ENCODE measurements around the gene TCHHL1. TPM values are rescaled to one million over a fixed set of nuclear protein-coding genes. Genes with fewer than 3 reads are reported as not detected.

The TCHHL1 gene
- total and polyA plus RNA-seq, 8 donors, result not detected

DNA sequence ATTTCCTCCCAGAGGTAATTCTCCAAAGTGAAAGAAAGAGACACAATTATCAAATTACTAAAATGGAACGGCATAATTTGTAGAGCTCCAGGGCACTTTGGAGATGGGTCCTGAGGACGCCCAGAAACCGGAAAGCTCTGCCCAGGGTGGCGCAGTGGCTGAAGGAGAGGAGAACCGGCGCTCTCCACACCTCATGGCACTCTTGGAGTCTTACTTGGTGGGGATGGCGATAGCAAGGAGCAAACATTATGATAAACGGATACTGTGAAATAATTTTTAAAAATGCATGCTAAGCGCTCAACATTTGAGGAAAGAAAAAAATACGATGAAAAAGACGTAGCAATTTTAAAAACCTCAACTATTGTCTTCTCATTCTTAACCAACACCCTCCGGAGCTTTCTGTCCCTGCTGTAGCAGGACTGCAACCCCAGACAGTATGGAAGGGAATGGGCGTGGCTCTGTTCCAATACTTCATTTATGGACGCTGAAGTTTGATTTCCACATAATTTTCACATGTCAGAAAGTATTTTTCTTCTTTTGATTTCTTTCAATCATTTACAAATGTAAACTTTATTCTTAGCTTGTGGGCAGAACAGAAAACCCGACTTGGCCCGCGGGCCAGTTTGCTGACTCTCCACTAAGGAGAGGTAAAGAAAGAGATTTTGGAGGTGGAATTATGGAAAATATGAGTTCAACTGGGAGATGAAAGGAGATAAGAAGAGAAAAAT, 53.2 kb downstream of the TCHHL1 start:
- H3K4me1 ChIP-seq, result peaks cover 17 to 87% of the 10 kb centered on the region in 2 donors
- peak in 1 of 4 donors; percentile 55 for DNase-seq

DNA sequence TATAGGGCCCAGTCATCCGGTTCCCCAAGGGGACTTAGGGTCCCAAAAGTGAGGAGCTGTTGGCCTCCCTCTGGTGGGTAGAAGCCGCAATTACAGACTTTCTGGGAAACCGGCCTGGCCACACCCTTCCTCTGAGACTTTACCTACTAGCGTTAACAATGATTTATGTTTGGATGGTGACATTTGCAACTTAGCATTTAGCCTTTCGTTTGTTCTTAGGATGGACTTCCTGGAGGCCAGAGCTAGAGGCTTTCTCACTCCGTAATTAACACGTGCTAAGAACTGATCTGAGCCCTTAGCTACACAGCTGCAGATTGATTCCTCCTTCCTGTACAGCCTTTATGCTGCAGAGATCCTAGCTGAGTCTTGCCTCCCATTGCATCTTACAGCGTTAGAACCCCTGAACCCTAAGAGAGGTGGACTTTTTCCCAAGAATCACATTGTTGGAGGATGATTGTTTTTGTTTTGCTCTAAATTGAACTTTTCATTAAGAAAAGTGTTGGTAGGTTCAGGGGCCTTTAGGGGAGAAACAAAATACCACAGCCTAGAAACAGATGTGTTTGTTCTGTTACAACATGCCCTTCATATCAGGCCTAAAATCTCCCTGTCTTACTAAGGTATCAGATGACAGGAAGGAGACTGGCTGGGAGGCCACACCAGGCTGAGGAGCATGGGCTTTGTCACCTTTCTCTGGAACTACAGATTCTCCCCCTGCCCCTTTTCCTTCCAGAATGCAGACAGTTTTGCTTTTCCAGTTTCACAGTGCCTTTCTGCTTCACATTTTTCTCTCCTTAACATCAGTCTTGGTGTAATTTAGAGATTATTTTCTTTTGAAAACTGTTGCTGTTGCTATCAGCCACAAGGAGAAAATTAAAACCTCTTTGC, 54.0 kb downstream of the TCHHL1 start:
- peak; percentile 39 for ATAC-seq
- intact Hi-C loops (cut with DNase I), result no loop called here

More for the DNA sequence above, 53.2 kb downstream of the TCHHL1 start:
- H3K4me3 ChIP-seq, result peak overlapping the region; percentile 65 to 83
- H3K9me3 ChIP-seq, result no peaks in the 10 kb centered on the region
- peak; percentile 36 for ATAC-seq
- intact Hi-C loops (cut with DNase I), result no loop called here
- TF ChIP-seq, protein P1, sequence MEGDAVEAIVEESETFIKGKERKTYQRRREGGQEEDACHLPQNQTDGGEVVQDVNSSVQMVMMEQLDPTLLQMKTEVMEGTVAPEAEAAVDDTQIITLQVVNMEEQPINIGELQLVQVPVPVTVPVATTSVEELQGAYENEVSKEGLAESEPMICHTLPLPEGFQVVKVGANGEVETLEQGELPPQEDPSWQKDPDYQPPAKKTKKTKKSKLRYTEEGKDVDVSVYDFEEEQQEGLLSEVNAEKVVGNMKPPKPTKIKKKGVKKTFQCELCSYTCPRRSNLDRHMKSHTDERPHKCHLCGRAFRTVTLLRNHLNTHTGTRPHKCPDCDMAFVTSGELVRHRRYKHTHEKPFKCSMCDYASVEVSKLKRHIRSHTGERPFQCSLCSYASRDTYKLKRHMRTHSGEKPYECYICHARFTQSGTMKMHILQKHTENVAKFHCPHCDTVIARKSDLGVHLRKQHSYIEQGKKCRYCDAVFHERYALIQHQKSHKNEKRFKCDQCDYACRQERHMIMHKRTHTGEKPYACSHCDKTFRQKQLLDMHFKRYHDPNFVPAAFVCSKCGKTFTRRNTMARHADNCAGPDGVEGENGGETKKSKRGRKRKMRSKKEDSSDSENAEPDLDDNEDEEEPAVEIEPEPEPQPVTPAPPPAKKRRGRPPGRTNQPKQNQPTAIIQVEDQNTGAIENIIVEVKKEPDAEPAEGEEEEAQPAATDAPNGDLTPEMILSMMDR (IDR thresholded peaks at IDR 0.05), result no peak
- no peaks in the 10 kb centered on the region for H3K27me3 ChIP-seq
- peak overlapping the region; percentile 97 to 98 for H3K27ac ChIP-seq
- peaks cover 5 to 37% of the 10 kb centered on the region in 2 donors for H3K36me3 ChIP-seq

GRCh38 chr1:152034324-152034653, 54.6 kb downstream of the TCHHL1 start:
- ATAC-seq (peak; percentile 33), DNase-seq (no peak)
- Histone ChIP-seq H3K4me3 (peak overlapping the region; percentile 65 to 83), H3K9me3 (no peaks in the 10 kb centered on the region), H3K27me3 (no peaks in the 10 kb centered on the region), H3K36me3 (peaks cover 5 to 44% of the 10 kb centered on the region in 2 donors), H3K4me1 (peaks cover 17 to 92% of the 10 kb centered on the region in 2 donors), H3K27ac (peak overlapping the region; percentile 97 to 98)
- intact Hi-C loops (cut with DNase I), result no loop called here
- TF ChIP-seq, protein P1 (IDR thresholded peaks at IDR 0.05), result no peak

More for the DNA sequence above, 54.0 kb downstream of the TCHHL1 start:
- Histone ChIP-seq H3K36me3 (peaks cover 5 to 44% of the 10 kb centered on the region in 2 donors), H3K4me1 (peaks cover 17 to 92% of the 10 kb centered on the region in 2 donors), H3K27ac (peak overlapping the region; percentile 97 to 98), H3K27me3 (no peaks in the 10 kb centered on the region), H3K9me3 (no peaks in the 10 kb centered on the region), H3K4me3 (peak overlapping the region; percentile 65 to 83)
- TF ChIP-seq, protein P1 (IDR thresholded peaks at IDR 0.05), result peak; percentile 67 to 77
- peak in 1 of 4 donors; percentile 66 for DNase-seq

Other genes starting within 250 kb of the TCHHL1 start
- under 1 TPM; 0.26 to 0.55 TPM for gene C2CD4D, start 249.2 kb downstream of the TCHHL1 start, total RNA-seq
- gene C2CD4D, start 249.2 kb downstream of the TCHHL1 start, polyA plus RNA-seq (ENCODE audit: insufficient read length in 6 of 6), result under 1 TPM; 0.31 to 0.92 (median 0.53) TPM
- not detected for gene THEM5, start 235.4 kb downstream of the TCHHL1 start, total RNA-seq
- 1 to 10 TPM in 3 of 6 donors, under 1 TPM in 3; 0.67 to 1.2 (median 1.00) TPM for gene THEM5, start 235.4 kb downstream of the TCHHL1 start, polyA plus RNA-seq (ENCODE audit: insufficient read length in 6 of 6)
- 10 to 100 TPM; 10.6 to 13.7 TPM for gene THEM4, start 179.6 kb downstream of the TCHHL1 start, total RNA-seq
- gene THEM4, start 179.6 kb downstream of the TCHHL1 start, polyA plus RNA-seq (ENCODE audit: insufficient read length in 6 of 6), result 10 to 100 TPM; 25.5 to 36.8 (median 33.8) TPM
- 1,000 to 10,000 TPM; 1,069 to 1,250 TPM for gene S100A10, start 95.2 kb downstream of the TCHHL1 start, total RNA-seq
- 100 to 1,000 TPM; 415 to 615 (median 485) TPM for gene S100A10, start 95.2 kb downstream of the TCHHL1 start, polyA plus RNA-seq (ENCODE audit: insufficient read length in 6 of 6)
- gene S100A11, start 52.1 kb downstream of the TCHHL1 start, total RNA-seq, result 100 to 1,000 TPM; 671 to 868 TPM
- 100 to 1,000 TPM; 203 to 307 (median 233) TPM for gene S100A11, start 52.1 kb downstream of the TCHHL1 start, polyA plus RNA-seq (ENCODE audit: insufficient read length in 6 of 6)
- gene TCHH, start 26.4 kb upstream of the TCHHL1 start, total RNA-seq, result under 1 TPM; 0.03 to 0.16 TPM
- under 1 TPM; 0.07 to 0.14 (median 0.08) TPM for gene TCHH, start 26.4 kb upstream of the TCHHL1 start, polyA plus RNA-seq (ENCODE audit: insufficient read length in 6 of 6)
- not detected for gene RPTN, start 70.2 kb upstream of the TCHHL1 start, total RNA-seq
- gene RPTN, start 70.2 kb upstream of the TCHHL1 start, polyA plus RNA-seq (ENCODE audit: insufficient read length in 6 of 6), result not detected
- gene HRNR, start 135.1 kb upstream of the TCHHL1 start, total RNA-seq, result not detected
- gene HRNR, start 135.1 kb upstream of the TCHHL1 start, polyA plus RNA-seq (ENCODE audit: insufficient read length in 6 of 6), result under 1 TPM; 0.10 to 0.54 (median 0.21) TPM
- not detected for gene FLG, start 236.2 kb upstream of the TCHHL1 start, total RNA-seq
- 1 to 10 TPM in 4 of 6 donors, under 1 TPM in 2; 0.14 to 2.0 (median 1.4) TPM for gene FLG, start 236.2 kb upstream of the TCHHL1 start, polyA plus RNA-seq (ENCODE audit: insufficient read length in 6 of 6)